Progenitor cell of endocrine pancreas (in vitro differentiated cells): ENCODE results near the gene KCNQ1. TPM values are rescaled to one million over a fixed set of nuclear protein-coding genes. Genes with fewer than 3 reads are reported as not detected.

Experiments
- DNase-seq: peaks from one replicate; pipeline ENCODE4 v3.0.0; 2021; ENCODE audit warnings: low spot score; ENCODE audit not compliant: unreplicated experiment
- H3K27ac Mint-ChIP-seq: 2 replicates; pipeline ENCODE4 v1.8.0; 2021; ENCODE audit warnings: mild to moderate bottlenecking, moderate library complexity, mixed read lengths
- H3K27me3 Mint-ChIP-seq: 2 replicates; pipeline ENCODE4 v1.8.0; 2021; ENCODE audit warnings: mixed read lengths
- H3K36me3 Mint-ChIP-seq: 2 replicates; pipeline ENCODE4 v1.8.0; 2022; ENCODE audit warnings: mixed read lengths; ENCODE audit not compliant: insufficient read depth
- H3K4me1 Mint-ChIP-seq: 2 replicates; pipeline ENCODE4 v1.8.0; 2021; ENCODE audit warnings: low read depth, mixed read lengths
- H3K4me3 Mint-ChIP-seq: 2 replicates; pipeline ENCODE4 v1.8.0; 2021; ENCODE audit warnings: low read depth, mild to moderate bottlenecking, moderate library complexity, mixed read lengths
- H3K9me3 Mint-ChIP-seq: 2 replicates; pipeline ENCODE4 v1.8.0; 2021; ENCODE audit warnings: low read depth, mixed read lengths
- total RNA-seq: library from RNA; stranded (reverse); gene quantifications from 2 replicates; pipeline ENCODE4 v1.2.1, GENCODE V29; 2021
- TF ChIP-seq, protein P1 (sequence below): fragments of 200-600 bp; sonication (generic); IDR thresholded peaks from one replicate; pipeline ENCODE4 v1.5.0; 2021; ENCODE audit warnings: antibody characterized with exemption, mild to moderate bottlenecking; ENCODE audit not compliant: unreplicated experiment

KCNQ1 gene
- total RNA-seq, 1 donor from 2014 or later, result 3.3 TPM

DNA sequence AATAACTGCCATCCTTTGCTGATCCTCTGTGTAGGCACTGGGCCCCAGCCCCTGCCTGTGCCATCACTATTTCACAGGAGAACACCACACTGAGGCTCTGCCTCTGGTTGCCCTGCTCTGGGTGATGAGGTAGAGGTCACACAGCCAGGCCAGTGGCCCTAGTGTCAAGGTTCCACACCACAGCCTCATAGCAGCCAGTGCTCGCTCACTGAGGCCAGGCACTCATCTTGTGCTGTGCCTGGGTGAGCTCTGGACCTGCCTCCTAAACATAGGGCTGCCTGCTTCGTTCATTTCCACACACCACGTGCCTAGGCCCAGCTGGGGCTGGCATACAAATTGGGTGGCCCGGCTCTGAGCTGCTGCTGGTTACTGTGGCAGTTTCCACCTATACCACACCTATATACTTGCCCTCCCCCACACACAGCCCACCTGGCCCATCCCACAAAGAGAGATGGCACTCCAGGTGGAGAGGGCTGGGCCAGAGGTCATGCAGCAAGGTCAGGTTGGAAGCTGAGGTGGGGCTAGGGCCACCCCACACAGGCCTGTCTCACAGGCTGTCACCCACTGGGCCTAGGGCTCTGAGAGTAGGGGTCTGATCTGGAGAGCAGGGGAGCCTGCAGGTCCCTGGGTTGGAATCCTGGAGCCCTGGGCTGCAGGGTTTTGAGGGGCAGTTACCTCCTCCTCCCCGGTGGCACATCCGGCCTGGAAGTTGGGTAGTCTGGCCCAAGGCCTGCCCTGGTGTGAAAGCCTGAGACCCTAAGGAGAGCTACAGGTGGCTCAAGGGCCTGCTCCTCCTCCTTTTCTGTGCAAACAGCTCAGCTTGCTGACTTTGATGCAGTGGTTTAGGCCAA lies 243.8 kb downstream of the KCNQ1 start:
- Mint-ChIP-seq H3K4me3 (no peak overlapping the region), H3K4me1 (peaks cover 49% of the 10 kb centered on the region), H3K27me3 (no peaks in the 10 kb centered on the region), H3K9me3 (no peaks in the 10 kb centered on the region), H3K27ac (no peak overlapping the region), H3K36me3 (peaks cover 2% of the 10 kb centered on the region)
- no peak for DNase-seq
- TF ChIP-seq, protein P1, sequence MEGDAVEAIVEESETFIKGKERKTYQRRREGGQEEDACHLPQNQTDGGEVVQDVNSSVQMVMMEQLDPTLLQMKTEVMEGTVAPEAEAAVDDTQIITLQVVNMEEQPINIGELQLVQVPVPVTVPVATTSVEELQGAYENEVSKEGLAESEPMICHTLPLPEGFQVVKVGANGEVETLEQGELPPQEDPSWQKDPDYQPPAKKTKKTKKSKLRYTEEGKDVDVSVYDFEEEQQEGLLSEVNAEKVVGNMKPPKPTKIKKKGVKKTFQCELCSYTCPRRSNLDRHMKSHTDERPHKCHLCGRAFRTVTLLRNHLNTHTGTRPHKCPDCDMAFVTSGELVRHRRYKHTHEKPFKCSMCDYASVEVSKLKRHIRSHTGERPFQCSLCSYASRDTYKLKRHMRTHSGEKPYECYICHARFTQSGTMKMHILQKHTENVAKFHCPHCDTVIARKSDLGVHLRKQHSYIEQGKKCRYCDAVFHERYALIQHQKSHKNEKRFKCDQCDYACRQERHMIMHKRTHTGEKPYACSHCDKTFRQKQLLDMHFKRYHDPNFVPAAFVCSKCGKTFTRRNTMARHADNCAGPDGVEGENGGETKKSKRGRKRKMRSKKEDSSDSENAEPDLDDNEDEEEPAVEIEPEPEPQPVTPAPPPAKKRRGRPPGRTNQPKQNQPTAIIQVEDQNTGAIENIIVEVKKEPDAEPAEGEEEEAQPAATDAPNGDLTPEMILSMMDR, result no peak

DNA sequence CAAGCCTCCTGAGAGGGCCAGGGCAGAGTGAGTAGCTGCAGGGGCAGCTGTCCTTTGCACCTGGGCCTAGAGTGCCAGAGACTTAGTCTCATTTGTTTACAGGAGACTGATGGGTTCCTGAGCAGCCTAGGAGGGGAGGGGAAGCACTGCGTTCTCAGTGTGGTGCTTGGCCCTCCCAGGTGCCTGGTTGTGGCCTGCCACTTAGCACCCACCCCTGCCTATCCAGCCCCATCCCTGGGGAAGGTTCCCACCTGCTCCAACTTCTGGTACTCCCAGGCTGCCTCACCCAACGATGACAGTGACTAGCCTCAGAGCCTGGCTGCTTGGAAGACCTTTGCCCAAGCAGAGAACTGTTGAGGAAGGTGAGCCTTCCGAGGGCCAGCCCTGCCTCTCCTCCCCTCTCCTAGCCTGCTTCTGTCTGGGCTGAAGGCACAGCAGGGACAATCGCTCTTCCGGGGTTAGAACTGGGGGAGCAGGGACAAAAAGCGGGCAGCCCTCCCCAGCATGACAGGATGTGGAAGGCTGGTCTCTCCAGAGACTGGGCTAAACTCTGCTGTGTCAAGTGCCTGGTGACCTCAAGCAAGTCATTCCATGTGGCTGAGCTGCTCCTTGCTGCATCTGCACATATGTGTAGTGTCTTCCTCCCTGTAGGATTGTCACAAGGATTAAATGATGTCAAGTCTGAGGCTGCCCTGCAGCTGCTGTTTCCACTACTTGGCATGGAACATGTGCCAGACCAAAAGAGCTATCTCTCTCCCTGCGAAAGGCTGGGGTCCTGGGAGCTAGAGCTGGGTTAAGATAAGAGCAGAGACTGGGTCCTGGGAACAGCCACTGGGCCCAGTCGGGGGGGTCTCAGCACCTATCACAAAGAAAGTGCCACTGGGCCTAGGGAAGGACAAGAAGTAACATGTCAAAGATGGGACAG lies 245.1 kb downstream of the KCNQ1 start:
- TF ChIP-seq, protein P1, result no peak
- H3K9me3 Mint-ChIP-seq, result no peaks in the 10 kb centered on the region
- DNase-seq, result no peak
- no peak overlapping the region for H3K27ac Mint-ChIP-seq
- H3K4me1 Mint-ChIP-seq, result peaks cover 47% of the 10 kb centered on the region
- no peak overlapping the region for H3K4me3 Mint-ChIP-seq
- no peaks in the 10 kb centered on the region for H3K27me3 Mint-ChIP-seq
- H3K36me3 Mint-ChIP-seq, result peaks cover 2% of the 10 kb centered on the region

DNA sequence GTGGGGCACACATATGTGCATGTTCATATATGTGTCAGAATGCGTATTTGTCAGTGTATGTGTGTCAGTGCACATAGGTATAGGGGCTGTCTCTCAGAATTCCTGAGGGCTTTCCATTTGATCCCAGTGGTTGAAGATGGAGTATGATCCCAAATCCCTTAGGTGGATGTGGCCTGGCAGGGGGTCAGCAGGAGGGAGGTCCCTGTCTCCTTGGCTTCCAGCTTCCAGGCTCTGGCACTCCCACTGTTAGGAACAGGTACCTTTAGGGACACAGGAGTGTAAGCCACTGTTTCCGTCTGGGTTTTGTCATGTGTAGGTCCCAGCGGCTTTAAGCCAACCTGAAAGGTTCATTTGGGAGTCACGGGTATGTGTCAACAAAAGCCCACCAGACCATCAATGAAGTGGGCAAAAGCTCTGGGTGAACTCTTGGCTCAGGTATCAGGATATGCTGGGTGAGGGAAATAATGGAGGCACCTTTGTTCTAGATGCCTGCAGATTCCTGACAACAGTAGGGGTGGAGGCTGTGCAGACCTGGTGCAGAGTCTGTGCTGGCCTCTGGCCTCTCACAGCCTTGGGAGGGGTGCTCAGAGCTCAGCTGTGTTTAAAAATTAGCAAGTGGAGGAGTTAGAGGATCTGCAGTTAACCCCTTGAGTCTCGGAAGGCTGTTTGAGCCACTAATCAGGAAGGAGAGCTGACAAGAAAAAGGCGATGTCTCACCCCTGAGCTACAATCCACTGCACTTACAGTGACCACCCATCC lies 246.0 kb downstream of the KCNQ1 start:
- no peak overlapping the region for H3K27ac Mint-ChIP-seq
- no peaks in the 10 kb centered on the region for H3K27me3 Mint-ChIP-seq
- TF ChIP-seq, protein P1, result no peak
- H3K4me1 Mint-ChIP-seq, result peaks cover 55% of the 10 kb centered on the region
- no peak for DNase-seq
- H3K4me3 Mint-ChIP-seq, result no peak overlapping the region
- no peaks in the 10 kb centered on the region for H3K9me3 Mint-ChIP-seq
- peaks cover 2% of the 10 kb centered on the region for H3K36me3 Mint-ChIP-seq

DNA sequence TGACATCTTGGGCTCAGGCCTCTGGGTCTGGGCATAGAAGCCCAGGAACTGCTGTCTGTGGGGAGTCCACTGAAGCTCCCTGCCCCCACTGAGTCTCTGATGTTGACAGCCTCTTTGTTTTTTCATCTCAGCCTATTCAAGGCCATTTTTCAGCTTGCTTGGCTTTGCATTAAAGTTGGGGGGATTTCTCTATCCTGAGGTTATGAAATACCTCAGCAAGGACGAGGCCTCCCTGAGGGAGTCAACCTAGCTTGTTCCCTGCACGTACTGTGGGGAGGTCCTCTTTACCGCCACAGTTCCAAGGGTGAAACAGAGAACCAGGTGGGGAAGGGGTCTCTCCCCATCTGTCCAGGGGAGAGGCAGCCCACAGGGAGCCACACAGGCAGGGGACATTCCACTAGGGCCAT lies 246.6 kb downstream of the KCNQ1 start:
- H3K4me3 Mint-ChIP-seq, result no peak overlapping the region
- peaks cover 59% of the 10 kb centered on the region for H3K4me1 Mint-ChIP-seq
- DNase-seq, result no peak
- H3K27me3 Mint-ChIP-seq, result no peaks in the 10 kb centered on the region
- H3K27ac Mint-ChIP-seq, result no peak overlapping the region
- peaks cover 2% of the 10 kb centered on the region for H3K36me3 Mint-ChIP-seq
- TF ChIP-seq, protein P1, result no peak
- H3K9me3 Mint-ChIP-seq, result no peaks in the 10 kb centered on the region
